Osteoblast (primary cell): ENCODE results near the gene ARHGAP29. TPM values are rescaled to one million over a fixed set of nuclear protein-coding genes. Genes with fewer than 3 reads are reported as not detected.
A peak's percentile ranks its signal among the peaks of the same experiment; 100 is the strongest.

ENCODE experiments used
- DNase-seq: peaks from one replicate; pipeline ENCODE4 v3.0.0; 2011; ENCODE audit warnings: low spot score, mixed read lengths; ENCODE audit not compliant: insufficient read length; ENCODE audit errors: missing footprints
- H2AFZ ChIP-seq: 2 replicates; pipeline ENCODE4 v1.6.0; 2011; ENCODE audit warnings: mild to moderate bottlenecking, low read length
- H3K27ac ChIP-seq: 2 replicates; pipeline ENCODE4 v1.5.1; 2011; ENCODE audit warnings: mild to moderate bottlenecking, low read depth, low read length, moderate library complexity
- H3K27me3 ChIP-seq: 2 replicates; pipeline ENCODE4 v1.6.0; 2012; ENCODE audit warnings: mild to moderate bottlenecking, control low read depth, inconsistent platforms, low read length, moderate library complexity; ENCODE audit not compliant: insufficient read depth
- H3K36me3 ChIP-seq: 2 replicates; pipeline ENCODE4 v1.5.1; 2011; ENCODE audit warnings: mild to moderate bottlenecking, low read length, control low read depth, moderate library complexity; ENCODE audit not compliant: insufficient read depth
- H3K4me1 ChIP-seq: 2 replicates; pipeline ENCODE4 v1.5.1; 2011; ENCODE audit warnings: mild to moderate bottlenecking, low read length, control low read depth, moderate library complexity; ENCODE audit not compliant: insufficient read depth
- H3K4me2 ChIP-seq: 2 replicates; pipeline ENCODE4 v1.6.0; 2011; ENCODE audit warnings: mild to moderate bottlenecking, low read length; ENCODE audit not compliant: insufficient read depth
- H3K4me3 ChIP-seq: fragments of 200-600 bp; sonication (generic); 3 replicates; pipeline ENCODE4 v1.5.1; 2012; ENCODE audit warnings: mild to moderate bottlenecking, low read length, inconsistent platforms; ENCODE audit not compliant: insufficient read depth
- H3K79me2 ChIP-seq: 2 replicates; pipeline ENCODE4 v1.6.0; 2012; ENCODE audit warnings: mild to moderate bottlenecking, low read length, control low read depth, inconsistent platforms; ENCODE audit not compliant: insufficient read depth
- H3K9me3 ChIP-seq: 2 replicates; pipeline ENCODE4 v1.5.1; 2011; ENCODE audit warnings: low read depth, low read length, control low read depth
- H4K20me1 ChIP-seq: 2 replicates; pipeline ENCODE4 v1.6.0; 2012; ENCODE audit warnings: mild to moderate bottlenecking, low read length, control low read depth; ENCODE audit not compliant: insufficient read depth
- total RNA-seq: library from RNA; depleted of rRNA; stranded (reverse); fragments of >200 nt; gene quantifications from 2 replicates; pipeline ENCODE4 v1.2.3, GENCODE V29; 2012
- TF ChIP-seq, protein P1 (sequence below): IDR thresholded peaks from 2 replicates; pipeline ENCODE4 v1.5.1; 2011; ENCODE audit warnings: mild to moderate bottlenecking, low read depth, low read length, moderate library complexity; ENCODE audit errors: extremely low read depth

ARHGAP29 gene
- total RNA-seq, 1 donor = 17.0 TPM

DNA sequence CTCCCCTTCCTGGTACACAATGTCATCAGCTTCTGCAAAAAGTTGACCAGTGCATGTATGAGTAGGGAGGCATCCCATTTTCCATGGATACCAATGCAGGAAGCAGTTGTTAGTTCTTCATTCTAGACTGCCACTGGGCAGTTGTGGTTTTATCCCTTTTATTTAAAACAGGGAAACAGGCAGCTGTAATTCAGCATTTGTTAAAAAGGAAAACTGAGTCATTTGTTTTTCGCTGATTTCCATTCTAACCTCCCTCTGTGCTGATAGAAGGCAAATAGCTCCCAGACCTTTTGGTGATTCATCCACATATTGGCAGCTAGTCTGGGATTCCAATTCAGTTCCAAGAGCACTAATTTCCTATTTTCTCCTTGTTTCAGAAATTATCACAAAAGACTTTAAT, 95.4 kb downstream of the ARHGAP29 start:
- H2AFZ ChIP-seq = no peak overlapping the region

DNA sequence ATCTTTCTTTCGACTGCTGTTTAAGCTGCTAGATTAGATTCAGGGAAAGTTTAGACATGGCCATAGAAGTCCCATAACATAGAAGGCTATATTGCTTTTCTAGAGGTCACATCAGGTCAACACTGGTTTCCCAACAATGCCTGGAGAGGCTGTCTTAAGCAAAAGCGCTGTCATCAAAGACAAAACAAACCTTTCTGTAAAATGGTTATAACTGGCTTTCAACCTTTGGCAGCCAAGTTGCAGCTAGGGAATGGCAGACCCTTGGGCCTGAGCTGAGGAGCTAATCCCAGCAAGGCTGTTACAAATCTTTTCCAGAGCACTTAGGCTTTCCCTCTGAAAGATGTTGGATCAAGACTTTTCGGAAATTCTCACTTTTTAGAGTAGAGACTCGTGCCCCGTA, 105.3 kb downstream of the ARHGAP29 start:
- H3K4me2 ChIP-seq = no peak overlapping the region
- no peak overlapping the region for H2AFZ ChIP-seq
- H3K36me3 ChIP-seq = no peaks in the 10 kb centered on the region
- H3K4me3 ChIP-seq = no peak overlapping the region
- peaks cover 10% of the 10 kb centered on the region for H3K4me1 ChIP-seq
- no peak for DNase-seq
- H3K27ac ChIP-seq = no peak overlapping the region
- no peaks in the 10 kb centered on the region for H4K20me1 ChIP-seq
- TF ChIP-seq, protein P1, sequence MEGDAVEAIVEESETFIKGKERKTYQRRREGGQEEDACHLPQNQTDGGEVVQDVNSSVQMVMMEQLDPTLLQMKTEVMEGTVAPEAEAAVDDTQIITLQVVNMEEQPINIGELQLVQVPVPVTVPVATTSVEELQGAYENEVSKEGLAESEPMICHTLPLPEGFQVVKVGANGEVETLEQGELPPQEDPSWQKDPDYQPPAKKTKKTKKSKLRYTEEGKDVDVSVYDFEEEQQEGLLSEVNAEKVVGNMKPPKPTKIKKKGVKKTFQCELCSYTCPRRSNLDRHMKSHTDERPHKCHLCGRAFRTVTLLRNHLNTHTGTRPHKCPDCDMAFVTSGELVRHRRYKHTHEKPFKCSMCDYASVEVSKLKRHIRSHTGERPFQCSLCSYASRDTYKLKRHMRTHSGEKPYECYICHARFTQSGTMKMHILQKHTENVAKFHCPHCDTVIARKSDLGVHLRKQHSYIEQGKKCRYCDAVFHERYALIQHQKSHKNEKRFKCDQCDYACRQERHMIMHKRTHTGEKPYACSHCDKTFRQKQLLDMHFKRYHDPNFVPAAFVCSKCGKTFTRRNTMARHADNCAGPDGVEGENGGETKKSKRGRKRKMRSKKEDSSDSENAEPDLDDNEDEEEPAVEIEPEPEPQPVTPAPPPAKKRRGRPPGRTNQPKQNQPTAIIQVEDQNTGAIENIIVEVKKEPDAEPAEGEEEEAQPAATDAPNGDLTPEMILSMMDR = no peak
- H3K27me3 ChIP-seq = no peaks in the 10 kb centered on the region
- H3K79me2 ChIP-seq = no peaks in the 10 kb centered on the region
- H3K9me3 ChIP-seq = no peaks in the 10 kb centered on the region

More for the DNA sequence above, 95.4 kb downstream of the ARHGAP29 start:
- no peak for DNase-seq
- Histone ChIP-seq H3K79me2 (no peaks in the 10 kb centered on the region), H3K27ac (peak overlapping the region; percentile 39), H3K4me1 (peaks cover 12% of the 10 kb centered on the region), H4K20me1 (no peaks in the 10 kb centered on the region), H3K4me3 (no peak overlapping the region), H3K36me3 (no peaks in the 10 kb centered on the region), H3K9me3 (no peaks in the 10 kb centered on the region), H3K27me3 (no peaks in the 10 kb centered on the region), H3K4me2 (peak overlapping the region; percentile 57)
- TF ChIP-seq, protein P1 = no peak

DNA sequence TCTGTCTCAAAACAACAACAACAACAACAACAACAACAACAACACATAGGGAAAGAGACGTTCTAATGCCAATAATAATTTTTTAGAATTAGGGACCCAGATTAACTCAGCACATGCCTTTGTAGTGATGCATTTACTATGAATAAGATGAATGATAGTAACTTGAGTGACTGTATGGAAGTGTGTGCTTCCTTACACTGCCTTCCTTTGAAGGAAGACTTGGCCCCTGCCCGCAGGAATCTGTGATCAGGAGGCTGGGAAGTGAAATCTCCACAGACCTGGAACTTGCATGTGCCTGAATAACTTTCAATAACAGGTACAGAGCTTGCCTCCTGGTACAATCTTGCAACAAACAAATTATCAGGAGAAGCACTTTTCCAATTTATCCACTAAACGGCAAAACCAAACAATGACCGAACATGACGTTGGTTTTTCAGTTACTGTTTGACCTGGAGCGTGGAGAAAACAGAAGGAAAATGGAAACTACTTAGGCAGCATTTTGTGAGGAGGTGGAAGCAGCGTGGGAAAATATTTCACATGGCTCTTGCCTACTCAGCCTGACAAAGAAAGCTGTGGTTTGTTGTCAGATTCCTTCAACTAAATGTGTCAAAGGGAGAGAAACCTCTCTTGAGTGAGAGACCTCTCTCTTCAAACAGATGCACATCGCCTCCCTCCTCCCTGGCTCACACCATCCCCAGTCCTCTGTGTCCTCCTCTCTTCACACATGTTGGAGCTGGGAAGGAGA, 106.4 kb downstream of the ARHGAP29 start:
- peak overlapping the region; percentile 55 for H3K27ac ChIP-seq
- no peaks in the 10 kb centered on the region for H3K27me3 ChIP-seq
- no peaks in the 10 kb centered on the region for H3K9me3 ChIP-seq
- peaks cover 14% of the 10 kb centered on the region for H3K4me1 ChIP-seq
- H3K4me2 ChIP-seq = peak overlapping the region; percentile 59
- H3K79me2 ChIP-seq = no peaks in the 10 kb centered on the region
- TF ChIP-seq, protein P1 = no peak
- H2AFZ ChIP-seq = no peak overlapping the region
- H3K36me3 ChIP-seq = no peaks in the 10 kb centered on the region
- no peak overlapping the region for H3K4me3 ChIP-seq
- H4K20me1 ChIP-seq = no peaks in the 10 kb centered on the region
- peak; percentile 65 for DNase-seq

DNA sequence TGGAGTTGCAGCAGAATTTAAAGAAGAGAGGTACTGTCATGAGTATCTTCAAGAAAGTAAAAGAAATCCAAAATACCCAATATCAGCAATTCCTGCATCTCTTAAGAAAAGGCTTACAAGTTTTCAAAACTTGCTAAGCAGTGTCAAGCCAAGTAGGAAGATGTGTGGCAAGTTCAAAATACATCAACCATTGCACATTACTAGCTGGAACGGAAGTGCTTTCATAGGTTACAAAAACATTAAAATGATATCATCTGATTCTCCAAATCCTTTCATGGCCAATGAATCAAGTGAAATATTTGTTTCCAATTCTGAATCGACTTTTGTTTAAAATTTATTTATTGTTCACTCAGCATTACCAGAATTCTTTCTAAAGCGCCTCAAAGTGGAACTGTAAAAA, 110.7 kb downstream of the ARHGAP29 start:
- Histone ChIP-seq H2AFZ (no peak overlapping the region), H3K27me3 (no peaks in the 10 kb centered on the region), H3K4me3 (no peak overlapping the region), H3K4me2 (peak overlapping the region; percentile 11), H3K79me2 (no peaks in the 10 kb centered on the region), H3K36me3 (no peaks in the 10 kb centered on the region), H4K20me1 (no peaks in the 10 kb centered on the region), H3K27ac (no peak overlapping the region), H3K4me1 (peaks cover 22% of the 10 kb centered on the region), H3K9me3 (no peaks in the 10 kb centered on the region)
- peak; percentile 27 for DNase-seq
- TF ChIP-seq, protein P1 = no peak
